K562 (cell line): ENCODE data around the gene SGK1. TPM values are rescaled to one million over a fixed set of nuclear protein-coding genes. Genes with fewer than 3 reads are reported as not detected.
A peak's percentile ranks its signal among the peaks of the same experiment; 100 is the strongest.

Experiments used
- CBFA2T3 ChIP-seq: fragments of 450-650 bp; IDR thresholded peaks from 2 replicates; pipeline ENCODE4 v1.6.1; 2017
- CTCFL ChIP-seq: IDR thresholded peaks from 2 replicates; pipeline ENCODE4 v1.6.1; 2011; ENCODE audit warnings: borderline replicate concordance, low read depth, mild to moderate bottlenecking, moderate library complexity, low read length; ENCODE audit not compliant: insufficient read depth, poor library complexity, severe bottlenecking
- HIVEP1 ChIP-seq: fragments of 250-450 bp; sonication (Bioruptor Pico); IDR thresholded peaks from 2 replicates; pipeline ENCODE4 v1.4.0; 2020; ENCODE audit warnings: mild to moderate bottlenecking
- HMBOX1 ChIP-seq: sonication (generic); IDR thresholded peaks from 2 replicates; pipeline ENCODE4 v1.6.1; 2016
- HMG20A ChIP-seq: fragments of 450-650 bp; formaldehyde crosslinking; conservative IDR thresholded peaks from 2 replicates; pipeline ENCODE4 v1.4.0; 2020; ENCODE audit warnings: mild to moderate bottlenecking, mixed read lengths
- KHSRP ChIP-seq: fragments of 450-650 bp; IDR thresholded peaks from 2 replicates; pipeline ENCODE4 v1.6.1; 2017
- MTA1 ChIP-seq: fragments of 450-650 bp; IDR thresholded peaks from 2 replicates; pipeline ENCODE4 v1.6.1; 2017; ENCODE audit warnings: borderline replicate concordance
- NKRF ChIP-seq: fragments of 450-650 bp; IDR thresholded peaks from 2 replicates; pipeline ENCODE4 v1.6.1; 2016; ENCODE audit warnings: borderline replicate concordance
- SETDB1 ChIP-seq: IDR thresholded peaks from one replicate; pipeline ENCODE4 v1.6.1; 2012; ENCODE audit warnings: low read length, control low read depth, inconsistent platforms
- TGIF2 ChIP-seq: sonication (generic); formaldehyde crosslinking; IDR thresholded peaks from 2 replicates; pipeline ENCODE4 v1.8.1; 2022; ENCODE audit warnings: mild to moderate bottlenecking, missing genetic modification reagents, moderate library complexity
- TOE1 ChIP-seq, 2 experiments: fragments of 450-650 bp in 1 of 2; sonication (generic) in 1 of 2; formaldehyde crosslinking in 1 of 2; IDR thresholded peaks; 2 replicates each; pipeline versions ENCODE4 v1.7.1 to v1.8.0; 2016 to 2022; ENCODE audit warnings: borderline replicate concordance in 2 of 2, mild to moderate bottlenecking in 2 of 2, antibody characterized with exemption in 1 of 2, inconsistent platforms in 1 of 2, low read depth in 1 of 2, missing genetic modification reagents in 1 of 2, moderate library complexity in 1 of 2
- XRCC5 ChIP-seq: fragments of 200-400 bp; formaldehyde crosslinking; IDR thresholded peaks from 2 replicates; pipeline ENCODE4 v1.6.1; 2017; ENCODE audit warnings: low read depth, mild to moderate bottlenecking, low read length
- ZFP30 ChIP-seq: fragments of 250-450 bp; sonication (Bioruptor Pico); IDR thresholded peaks from 2 replicates; pipeline ENCODE4 v1.8.0; 2022; ENCODE audit warnings: moderate library complexity, mild to moderate bottlenecking, inconsistent platforms, borderline replicate concordance
- ZFX ChIP-seq: sonication (generic); formaldehyde crosslinking; IDR thresholded peaks from 2 replicates; pipeline ENCODE4 v1.8.0; 2022; ENCODE audit warnings: mild to moderate bottlenecking, missing genetic modification reagents, moderate library complexity
- ZNF165 ChIP-seq: fragments of 250-450 bp; sonication (Bioruptor Pico); IDR thresholded peaks from 2 replicates; pipeline ENCODE4 v1.4.0; 2020; ENCODE audit warnings: borderline replicate concordance
- ZNF212 ChIP-seq: fragments of 450-650 bp; formaldehyde crosslinking; IDR thresholded peaks from 2 replicates; pipeline ENCODE4 v1.4.0; 2020; ENCODE audit warnings: mild to moderate bottlenecking
- ZNF239 ChIP-seq: fragments of 250-450 bp; sonication (Bioruptor Pico); IDR thresholded peaks from 2 replicates; pipeline ENCODE4 v1.4.0; 2020; ENCODE audit warnings: mild to moderate bottlenecking
- ZNF408 ChIP-seq: fragments of 250-450 bp; sonication (Bioruptor Pico); IDR thresholded peaks from 2 replicates; pipeline ENCODE4 v1.4.0; 2020; ENCODE audit warnings: low read depth, mild to moderate bottlenecking, moderate library complexity
- polyA plus RNA-seq, 8 experiments: library from polyadenylated mRNA; depleted of rRNA in 4 of 8; stranded (reverse) in 5 of 8; unstranded in 3 of 8; fragments of >200 nt; fragmentation: Nextera tagmentation in 2 of 8; fragmentation: Illumina TruSeq in 1 of 8; extraction: Ambion mirVana in 2 of 8; extraction: Trizol in 1 of 8; gene quantifications; 2 replicates each; pipeline versions ENCODE4 v1.2.1 to v1.2.3, GENCODE V29; 2011 to 2014; ENCODE audit warnings: inconsistent platforms in 1 of 8, missing spikeins in 1 of 8
- total RNA-seq, 7 experiments: library from RNA; depleted of rRNA in 6 of 7; stranded (reverse); fragments of >200 nt in 6 of 7; fragmentation: Illumina TruSeq in 2 of 7; extraction: Trizol in 2 of 7; gene quantifications; 2 replicates each; pipeline versions ENCODE4 v1.2.1 to v1.2.3, GENCODE V29; 2011 to 2021; ENCODE audit warnings: low replicate concordance in 1 of 7
- TF ChIP-seq, protein P1 (sequence below): fragments of 250-450 bp; sonication (Bioruptor Pico); IDR thresholded peaks from 2 replicates; pipeline ENCODE4 v1.5.1; 2021; ENCODE audit warnings: mild to moderate bottlenecking

The SGK1 gene
- total and polyA plus RNA-seq, 9 of the 15 experiments (the other 6 are each of a cell fraction or from before 2014, with no cell fraction given) = 3.5 to 7.2 (median 3.9) TPM

GRCh38 chr6:134174672-134175531 is 143.0 kb downstream of the SGK1 start (continued):
- TF ChIP-seq HMG20A (no peak), MTA1 (no peak), SETDB1 (no peak), ZNF239 (CRISPR knock-in tag) (no peak), TOE1 (IDR thresholded peaks at IDR 0.05; ENCODE audit: borderline replicate concordance) (no peak), TOE1 (CRISPR knock-in tag; IDR thresholded peaks at IDR 0.05; ENCODE audit: borderline replicate concordance, low read depth) (no peak), ZNF408 (CRISPR knock-in tag) (no peak), XRCC5 (0 out of 2 replicates have a peak, but pooled peaks have one; percentile 76), NKRF (peak; percentile 26; the same call in 1 of the 2 replicates), HMBOX1 (no peak), CBFA2T3 (peak; percentile 35), TGIF2 (CRISPR knock-in tag) (no peak), ZFP30 (CRISPR knock-in tag) (no peak), ZNF165 (CRISPR knock-in tag) (no peak), CTCFL (no peak), ZFX (CRISPR knock-in tag) (peak; percentile 95), KHSRP (no peak), HIVEP1 (CRISPR knock-in tag) (0 out of 2 replicates have a peak, but pooled peaks have one; percentile 74), ZNF212 (CRISPR knock-in tag) (no peak)
- TF ChIP-seq, protein P1, sequence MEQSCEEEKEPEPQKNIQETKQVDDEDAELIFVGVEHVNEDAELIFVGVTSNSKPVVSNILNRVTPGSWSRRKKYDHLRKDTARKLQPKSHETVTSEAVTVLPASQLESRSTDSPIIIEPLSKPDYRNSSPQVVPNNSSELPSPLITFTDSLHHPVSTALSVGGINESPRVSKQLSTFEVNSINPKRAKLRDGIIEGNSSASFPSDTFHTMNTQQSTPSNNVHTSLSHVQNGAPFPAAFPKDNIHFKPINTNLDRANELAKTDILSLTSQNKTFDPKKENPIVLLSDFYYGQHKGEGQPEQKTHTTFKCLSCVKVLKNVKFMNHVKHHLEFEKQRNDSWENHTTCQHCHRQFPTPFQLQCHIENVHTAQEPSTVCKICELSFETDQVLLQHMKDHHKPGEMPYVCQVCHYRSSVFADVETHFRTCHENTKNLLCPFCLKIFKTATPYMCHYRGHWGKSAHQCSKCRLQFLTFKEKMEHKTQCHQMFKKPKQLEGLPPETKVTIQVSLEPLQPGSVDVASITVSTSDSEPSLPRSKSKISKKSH (CRISPR knock-in tag) = no peak
